Natural killer cell (primary cell): ENCODE measurements around the gene RBM45. TPM values are rescaled to one million over a fixed set of nuclear protein-coding genes. Genes with fewer than 3 reads are reported as not detected.

Experiments used
- ATAC-seq, 3 donors: fragments of 150-1000 bp in 2 of 3; fragments of 200-7000 bp in 1 of 3; cut with Tn5 transposase; 1 replicate in 1 of 3; 2 replicates in 2 of 3; pipeline ENCODE4 v1.10.0; 2021; ENCODE audit warnings: mild to moderate bottlenecking in 2 of 3, moderate library complexity in 2 of 3
- DNase-seq, 2 donors: peaks; one replicate each; pipeline versions ENCODE4 v3.0.0 to v3.0.0-alpha.2; 2013 to 2021; ENCODE audit warnings: mixed read lengths in 1 of 2
- H3K27ac ChIP-seq: one replicate; pipeline ENCODE4 v1.5.1; 2013; ENCODE audit warnings: mild to moderate bottlenecking, low read length
- H3K27me3 ChIP-seq: one replicate; pipeline ENCODE4 v1.6.1; 2013; ENCODE audit warnings: low read length; ENCODE audit not compliant: control insufficient read depth, insufficient read depth
- H3K36me3 ChIP-seq: one replicate; pipeline ENCODE4 v1.6.1; 2013; ENCODE audit warnings: low read length; ENCODE audit not compliant: control insufficient read depth, insufficient read depth
- H3K4me1 ChIP-seq: one replicate; pipeline ENCODE4 v1.6.1; 2013; ENCODE audit warnings: low read length; ENCODE audit not compliant: control insufficient read depth, insufficient read depth
- H3K4me3 ChIP-seq: one replicate; pipeline ENCODE4 v1.5.1; 2013; ENCODE audit warnings: low read length
- H3K9me3 ChIP-seq: one replicate; pipeline ENCODE4 v1.6.1; 2013; ENCODE audit warnings: low read length; ENCODE audit not compliant: control insufficient read depth, insufficient read depth
- H3K27ac Mint-ChIP-seq, 2 donors: one replicate each; pipeline ENCODE4 v1.8.0; 2022; ENCODE audit warnings: mild to moderate bottlenecking in 2 of 2, mixed read lengths in 2 of 2, moderate library complexity in 1 of 2
- H3K27me3 Mint-ChIP-seq, 2 donors: one replicate each; pipeline ENCODE4 v1.8.0; 2022; ENCODE audit warnings: low read depth in 2 of 2, mixed read lengths in 2 of 2
- H3K36me3 Mint-ChIP-seq: one replicate; pipeline ENCODE4 v1.8.0; 2022; ENCODE audit warnings: mixed read lengths
- H3K4me1 Mint-ChIP-seq, 2 donors: one replicate each; pipeline ENCODE4 v1.8.0; 2022; ENCODE audit warnings: mixed read lengths in 2 of 2
- H3K4me3 Mint-ChIP-seq: one replicate; pipeline ENCODE4 v1.8.0; 2022; ENCODE audit warnings: mild to moderate bottlenecking, moderate library complexity, mixed read lengths
- H3K9me3 Mint-ChIP-seq, 2 donors: one replicate each; pipeline ENCODE4 v1.8.0; 2022; ENCODE audit warnings: mixed read lengths in 2 of 2
- CTCF ChIP-seq: fragments of 200-600 bp; IDR thresholded peaks from one replicate; pipeline ENCODE4 v1.8.0; 2022; ENCODE audit warnings: antibody characterized with exemption
- WGBS: methylation state at CpG from one replicate; pipeline ENCODE4 v1.1.7; 2013; ENCODE audit warnings: missing lambda C conversion rate; ENCODE audit not compliant: insufficient coverage; 5-methylcytosine and 5-hydroxymethylcytosine counted together
- intact Hi-C: fragments of 100-400 bp; cut with micrococcal nuclease; formaldehyde crosslinking; loops from one replicate; pipeline ENCODE4 v1.14.2; 2022
- total RNA-seq, 4 donors: library from RNA; stranded (reverse); fragments of 120-200 nt in 1 of 4; gene quantifications; one replicate each; pipeline versions ENCODE4 v1.2.3 to v1.2.4, GENCODE V29; 2013 to 2022

The RBM45 gene
- total RNA-seq, 3 donors from 2014 or later (not counting 1 experiment from before 2014, with no cell fraction given) = 7.8 to 10.9 (median 9.1) TPM

GRCh38 chr2:178072383-178073301 lies 39.6 kb upstream of the RBM45 start, which contains the start of gene PDE11A:
PDE11A (minus strand) TSS chr2:178072777; CDS start chr2:178072437, 340 bp downstream.
- 6% methylated on average over 44 of the region's 44 CpGs for WGBS
- H3K36me3 Mint-ChIP-seq = no peaks in the 10 kb centered on the region
- no peaks in the 10 kb centered on the region for H3K9me3 Mint-ChIP-seq
- H3K4me1 ChIP-seq = peaks cover 9% of the 10 kb centered on the region
- H3K27me3 ChIP-seq = peaks cover 15% of the 10 kb centered on the region
- intact Hi-C loops = no loop called here
- no peak for TF ChIP-seq CTCF
- H3K27ac ChIP-seq = no peak within 1 kb of the TSS
- ATAC-seq (peak in 2 of 3 donors; percentile 34 to 38), DNase-seq (peak in 1 of 2 donors; percentile 10)
- H3K27ac Mint-ChIP-seq = no peak within 1 kb of the TSS
- no peaks in the 10 kb centered on the region for H3K36me3 ChIP-seq
- no peak within 1 kb of the TSS for H3K4me3 ChIP-seq
- H3K4me1 Mint-ChIP-seq = peaks cover 5 to 6% of the 10 kb centered on the region in 2 donors
- no peak within 1 kb of the TSS for H3K4me3 Mint-ChIP-seq
- no peaks in the 10 kb centered on the region for H3K9me3 ChIP-seq
- peaks cover 35 to 48% of the 10 kb centered on the region in 2 donors for H3K27me3 Mint-ChIP-seq

DNA sequence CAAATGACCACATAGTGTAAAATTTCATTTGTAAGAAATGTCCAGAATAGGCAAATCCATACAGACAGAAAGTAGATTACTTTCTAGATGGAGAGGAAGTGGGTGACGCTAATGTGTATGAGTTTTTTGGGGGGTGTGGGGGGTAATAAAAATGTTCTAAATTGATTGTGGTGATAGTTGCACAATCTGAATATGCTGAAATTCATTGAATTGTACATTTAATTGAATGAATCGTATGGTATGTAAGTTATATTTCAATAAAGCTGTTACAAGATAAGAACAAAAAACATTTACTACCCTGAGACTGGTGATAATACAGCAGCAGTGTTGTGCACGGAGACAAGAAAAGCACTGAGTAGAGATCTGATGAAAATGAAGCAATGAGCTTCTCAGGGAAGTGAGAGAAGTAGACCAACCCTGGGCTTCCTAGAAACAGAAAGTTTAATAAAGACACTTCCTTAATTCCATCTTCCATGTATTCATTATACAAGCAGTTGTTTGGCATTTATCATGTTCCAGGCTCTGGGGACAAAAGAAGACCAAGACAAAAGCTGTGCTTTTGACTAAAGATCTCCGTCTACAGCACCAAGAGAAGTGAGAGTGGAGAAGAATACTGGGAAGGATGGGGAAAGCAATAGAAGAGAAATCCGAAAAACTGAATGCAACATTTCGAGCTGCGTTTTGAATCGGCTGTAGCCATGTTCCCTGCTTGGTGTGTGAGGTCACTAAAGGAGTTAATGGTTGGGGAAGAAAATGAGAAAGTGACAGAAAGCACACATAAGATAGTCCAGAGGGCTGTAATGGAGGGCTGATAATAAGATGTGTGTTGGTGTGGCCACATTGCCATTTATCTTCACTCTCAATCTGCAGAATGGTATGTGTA lies 37.9 kb upstream of the RBM45 start:
- Mint-ChIP-seq H3K27ac (no peak overlapping the region), H3K36me3 (no peaks in the 10 kb centered on the region), H3K27me3 (peaks cover 38 to 47% of the 10 kb centered on the region in 2 donors), H3K4me3 (no peak overlapping the region), H3K4me1 (peaks cover 5 to 6% of the 10 kb centered on the region in 2 donors), H3K9me3 (no peaks in the 10 kb centered on the region)
- ATAC-seq (no peak), DNase-seq (no peak)
- WGBS = 93% methylated on average over 6 of the region's 8 CpGs
- Histone ChIP-seq H3K4me3 (no peak overlapping the region), H3K27me3 (peaks cover 14% of the 10 kb centered on the region), H3K36me3 (no peaks in the 10 kb centered on the region), H3K27ac (no peak overlapping the region), H3K9me3 (no peaks in the 10 kb centered on the region), H3K4me1 (peaks cover 9% of the 10 kb centered on the region)
- TF ChIP-seq CTCF = no peak
- intact Hi-C loops = no loop called here

GRCh38 chr2:178075006-178075326 lies 37.3 kb upstream of the RBM45 start:
- H3K27ac ChIP-seq = no peak overlapping the region
- Mint-ChIP-seq H3K4me3 (no peak overlapping the region), H3K27me3 (peaks cover 38 to 47% of the 10 kb centered on the region in 2 donors), H3K9me3 (no peaks in the 10 kb centered on the region), H3K4me1 (peaks cover 5 to 6% of the 10 kb centered on the region in 2 donors), H3K36me3 (no peaks in the 10 kb centered on the region), H3K27ac (no peak overlapping the region)
- no peaks in the 10 kb centered on the region for H3K36me3 ChIP-seq
- intact Hi-C loops = no loop called here
- H3K27me3 ChIP-seq = peaks cover 12% of the 10 kb centered on the region
- peaks cover 9% of the 10 kb centered on the region for H3K4me1 ChIP-seq
- no peaks in the 10 kb centered on the region for H3K9me3 ChIP-seq
- TF ChIP-seq CTCF = no peak
- ATAC-seq (no peak), DNase-seq (no peak)
- no peak overlapping the region for H3K4me3 ChIP-seq
- 92% methylated on average over 1 of the region's 1 CpG for WGBS
